Psoas muscle (tissue), 8 donors: ENCODE results near the gene LRP1B. TPM values are rescaled to one million over a fixed set of nuclear protein-coding genes. Genes with fewer than 3 reads are reported as not detected.

ENCODE experiments used
- ATAC-seq, 4 donors: fragments of 200-7000 bp; cut with Tn5 transposase; one replicate each; pipeline ENCODE4 v1.9.1; 2020; ENCODE audit warnings: moderate library complexity in 3 of 4, mild to moderate bottlenecking in 2 of 4
- DNase-seq, 2 donors: peaks; one replicate each; pipeline ENCODE4 v3.0.0-alpha.2; 2020
- H3K27ac ChIP-seq: fragments of 200-600 bp; one replicate; pipeline ENCODE4 v1.8.0; 2022
- H3K27me3 ChIP-seq, 3 donors: fragments of 200-600 bp in 1 of 3; one replicate each; pipeline versions ENCODE4 v1.6.1 to v1.8.0; 2013 to 2022; ENCODE audit warnings: low read length in 2 of 3, mild to moderate bottlenecking in 2 of 3, moderate library complexity in 1 of 3; ENCODE audit not compliant: insufficient read depth in 3 of 3
- H3K36me3 ChIP-seq, 2 donors: fragments of 200-600 bp in 1 of 2; one replicate each; pipeline versions ENCODE4 v1.6.1 to v1.8.0; 2013 to 2022; ENCODE audit warnings: low read depth in 1 of 2, mild to moderate bottlenecking in 1 of 2, moderate library complexity in 1 of 2; ENCODE audit not compliant: insufficient read depth in 1 of 2
- H3K4me1 ChIP-seq: fragments of 200-600 bp; one replicate; pipeline ENCODE4 v1.8.0; 2022
- H3K4me3 ChIP-seq: fragments of 200-600 bp; one replicate; pipeline ENCODE4 v1.8.0; 2022; ENCODE audit warnings: mild to moderate bottlenecking
- H3K9me3 ChIP-seq: fragments of 200-600 bp; one replicate; pipeline ENCODE4 v1.8.0; 2022
- CTCF ChIP-seq: fragments of 200-600 bp; IDR thresholded peaks from one replicate; pipeline ENCODE4 v1.8.0; 2022; ENCODE audit warnings: antibody characterized with exemption
- WGBS, 3 donors: extraction: QIAGEN DNeasy Blood & Tissue Kit; methylation state at CpG; one replicate each; pipeline versions ENCODE4 v1.1.6 to v1.1.7; 2013; 5-methylcytosine and 5-hydroxymethylcytosine counted together
- intact Hi-C, 2 donors: fragments of 100-400 bp; cut with DNase I; formaldehyde crosslinking; loops; one replicate each; pipeline versions ENCODE4 v1.11.0 to v1.14.2; 2022
- polyA plus RNA-seq, 3 donors: library from polyadenylated mRNA; stranded (reverse); fragments of 200-250 nt; gene quantifications; one replicate each; pipeline ENCODE4 v1.2.3, GENCODE V29; 2013
- total RNA-seq, 4 donors: library from RNA; stranded (reverse); fragmentation: NEBNext Ultra II Directional in 2 of 4; extraction: Animal tissue kit (Norgen Biotek cat#: 25700) in 2 of 4; gene quantifications; one replicate each; pipeline versions ENCODE4 v1.2.1 to v1.2.4, GENCODE V29; 2021 to 2023
- donor health status: healthy with polysubstance abuse.
- donor health status: DM: no; HTN: no; CAD: no; lungs with moderate emphysema.
- donor health status: Bipolar disorder and iron deficiency.
- donor health status: healthy.
- donor health status: DM: yes; HTN: yes; CAD: no.
- donor health status: DM: no; HTN: no; CAD: no.
- donor health status: DM: no; HTN: no; CAD: no.
- donor health status: DM: yes; HTN: yes; CAD: no.

The LRP1B gene
- total and polyA plus RNA-seq, 7 donors, result 0.33 to 3.3 (median 0.95) TPM

- ATAC-seq (no peak), DNase-seq (no peak)
- Histone ChIP-seq H3K4me1 (no peaks in the 10 kb centered on the region), H3K36me3 (no peaks in the 10 kb centered on the region), H3K27me3 (no peaks in the 10 kb centered on the region), H3K4me3 (no peak overlapping the region), H3K27ac (no peak overlapping the region), H3K9me3 (no peaks in the 10 kb centered on the region)
- TF ChIP-seq CTCF, result no peak
- intact Hi-C loops, result no loop called here
- 91 to 99% (median 97%) methylated on average over 1 of the region's 1 CpG for WGBS, 3 donors
Measured at GRCh38 chr2:140876015-140876414, 1254.8 kb downstream of the LRP1B start.

- ATAC-seq (no peak), DNase-seq (no peak)
- no peak for TF ChIP-seq CTCF
- no peak overlapping the region for H3K4me3 ChIP-seq
- no peaks in the 10 kb centered on the region for H3K9me3 ChIP-seq
- intact Hi-C loops, result no loop called here
- H3K27me3 ChIP-seq, result no peaks in the 10 kb centered on the region
- H3K27ac ChIP-seq, result no peak overlapping the region
- H3K4me1 ChIP-seq, result no peaks in the 10 kb centered on the region
- no peaks in the 10 kb centered on the region for H3K36me3 ChIP-seq
Measured at GRCh38 chr2:140873915-140874531, 1256.8 kb downstream of the LRP1B start.

GRCh38 chr2:140869925-140870324 lies 1260.9 kb downstream of the LRP1B start:
- no peak overlapping the region for H3K27ac ChIP-seq
- H3K9me3 ChIP-seq, result no peaks in the 10 kb centered on the region
- intact Hi-C loops, result loop anchor here in 1 of 2 donors (10.0 kb wide), 1 partner anchor 1075 kb away; no protein-coding TSS in a partner anchor
- no peaks in the 10 kb centered on the region for H3K4me1 ChIP-seq
- H3K4me3 ChIP-seq, result no peak overlapping the region
- DNase-seq (no peak), ATAC-seq (no peak)
- TF ChIP-seq CTCF, result no peak
- H3K36me3 ChIP-seq, result no peaks in the 10 kb centered on the region
- H3K27me3 ChIP-seq, result no peaks in the 10 kb centered on the region

GRCh38 chr2:140869107-140869506 lies 1261.7 kb downstream of the LRP1B start:
- Histone ChIP-seq H3K27ac (no peak overlapping the region), H3K4me1 (no peaks in the 10 kb centered on the region), H3K9me3 (no peaks in the 10 kb centered on the region), H3K36me3 (no peaks in the 10 kb centered on the region), H3K4me3 (no peak overlapping the region), H3K27me3 (no peaks in the 10 kb centered on the region)
- no peak for ATAC-seq
- 83 to 85% (median 83%) methylated on average over 3 of the region's 3 CpGs for WGBS, 3 donors
- intact Hi-C loops, result loop anchor here in 1 of 2 donors (10.0 kb wide), 1 partner anchor 1074 kb away; no protein-coding TSS in a partner anchor
- DNase-seq, result no peak
- TF ChIP-seq CTCF, result no peak

- H3K4me1 ChIP-seq, result no peaks in the 10 kb centered on the region
- H3K36me3 ChIP-seq, result no peaks in the 10 kb centered on the region
- no peak overlapping the region for H3K27ac ChIP-seq
- H3K9me3 ChIP-seq, result no peaks in the 10 kb centered on the region
- no peaks in the 10 kb centered on the region for H3K27me3 ChIP-seq
- TF ChIP-seq CTCF, result no peak
- DNase-seq, result no peak
- no peak for ATAC-seq
- WGBS, 3 donors, result 74 to 84% (median 78%) methylated on average over 3 of the region's 3 CpGs
- intact Hi-C loops, result loop anchor here in 1 of 2 donors (10.0 kb wide), 1 partner anchor 1071 kb away; no protein-coding TSS in a partner anchor
- no peak overlapping the region for H3K4me3 ChIP-seq
Measured at GRCh38 chr2:140865837-140866236, 1265.0 kb downstream of the LRP1B start.
